GM12873 (cell line): ENCODE measurements around the gene PRKCZ.

Source experiments
- CTCF ChIP-seq: IDR thresholded peaks from 2 replicates; pipeline ENCODE4 v1.5.1; 2012; ENCODE audit warnings: low read depth, mild to moderate bottlenecking, moderate library complexity, low read length, control low read depth; ENCODE audit not compliant: insufficient read depth; ENCODE audit errors: missing control alignments

The PRKCZ gene

GRCh38 chr1:2130871-2131289 is 80.7 kb downstream of the PRKCZ start:
- no peak for TF ChIP-seq CTCF

GRCh38 chr1:2132222-2133038 is 82.2 kb downstream of the PRKCZ start:
- no peak for TF ChIP-seq CTCF

GRCh38 chr1:2133039-2133878 is 83.0 kb downstream of the PRKCZ start:
- no peak for TF ChIP-seq CTCF

GRCh38 chr1:2133879-2134215 is 83.6 kb downstream of the PRKCZ start:
- TF ChIP-seq CTCF, result no peak

- TF ChIP-seq CTCF, result no peak
Measured at GRCh38 chr1:2134266-2134620, 84.0 kb downstream of the PRKCZ start.

GRCh38 chr1:2134621-2135307 is 84.6 kb downstream of the PRKCZ start:
- TF ChIP-seq CTCF, result no peak

- no peak for TF ChIP-seq CTCF
Measured at GRCh38 chr1:2135441-2135841, 85.2 kb downstream of the PRKCZ start.
